DLD1 (cell line): Measurements from ENCODE around the gene GPR82.
"Not testable (repeated sequence)": the region's sequence is repeated elsewhere in the genome, so short reads cannot be mapped to it uniquely, and the experiment has no call there.

Source experiments
- in situ Hi-C: cut with HindIII; loops from 2 replicates; pipeline ENCODE4 v1.10.0; 2017; ENCODE audit warnings: low sequenced_read_pairs

The GPR82 gene

DNA sequence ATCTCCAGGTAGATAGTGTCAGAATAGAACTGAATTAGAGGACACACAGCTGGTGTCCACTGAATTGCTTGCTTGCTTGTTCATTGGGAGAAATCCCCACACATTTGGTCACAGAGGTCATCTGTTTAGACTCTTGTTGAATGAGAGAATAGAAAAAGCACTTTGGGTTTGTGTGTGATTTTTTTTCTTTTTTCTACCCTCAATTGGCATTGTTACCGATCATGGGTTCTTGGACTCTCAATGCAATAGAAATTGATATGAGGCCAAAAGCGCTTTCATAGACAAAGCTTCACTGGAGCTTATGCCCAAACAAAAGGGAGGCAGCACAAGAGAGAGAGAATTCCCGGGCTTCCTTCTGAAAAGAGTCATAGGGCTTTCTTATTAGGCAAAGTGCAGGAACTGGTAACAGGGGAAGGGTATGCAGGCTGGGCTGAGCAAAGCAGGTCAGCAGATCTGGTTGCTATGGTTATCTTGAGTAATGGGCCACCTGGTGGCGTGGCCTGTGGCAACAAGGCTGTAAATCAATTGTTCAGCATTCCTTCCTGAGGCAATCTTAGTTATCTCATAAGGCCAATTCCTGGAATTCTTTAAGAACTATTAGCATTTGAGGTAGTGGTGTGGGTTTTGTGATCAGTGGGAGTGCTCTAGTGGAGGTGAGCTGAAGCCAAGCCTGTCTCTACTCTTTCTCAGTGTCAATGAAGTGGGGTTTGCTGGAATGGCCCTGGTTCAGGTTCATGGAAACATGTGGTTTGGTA is 5.3 kb upstream of the GPR82 start:
- in situ Hi-C loops, result no loop called here

DNA sequence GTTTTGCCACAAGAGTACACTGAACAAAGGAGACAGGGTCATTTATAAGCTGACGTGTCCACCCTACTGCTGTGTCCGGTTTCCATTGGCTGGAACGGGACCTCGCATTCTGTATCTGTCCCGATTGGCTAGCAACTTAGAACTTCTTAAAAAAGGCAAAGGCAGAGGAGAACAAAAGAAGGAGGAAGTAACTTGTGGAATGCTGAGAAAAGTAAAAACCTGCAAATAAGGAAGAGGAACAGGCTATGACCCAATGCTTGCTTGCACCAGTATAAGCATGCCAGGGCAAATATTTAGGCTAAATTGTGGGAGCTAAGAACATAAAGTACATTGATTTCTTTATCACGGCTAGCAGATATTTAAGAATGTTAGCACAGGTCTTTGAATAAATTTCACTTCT is 4.4 kb upstream of the GPR82 start:
- in situ Hi-C loops, result not testable (repeated sequence)

DNA sequence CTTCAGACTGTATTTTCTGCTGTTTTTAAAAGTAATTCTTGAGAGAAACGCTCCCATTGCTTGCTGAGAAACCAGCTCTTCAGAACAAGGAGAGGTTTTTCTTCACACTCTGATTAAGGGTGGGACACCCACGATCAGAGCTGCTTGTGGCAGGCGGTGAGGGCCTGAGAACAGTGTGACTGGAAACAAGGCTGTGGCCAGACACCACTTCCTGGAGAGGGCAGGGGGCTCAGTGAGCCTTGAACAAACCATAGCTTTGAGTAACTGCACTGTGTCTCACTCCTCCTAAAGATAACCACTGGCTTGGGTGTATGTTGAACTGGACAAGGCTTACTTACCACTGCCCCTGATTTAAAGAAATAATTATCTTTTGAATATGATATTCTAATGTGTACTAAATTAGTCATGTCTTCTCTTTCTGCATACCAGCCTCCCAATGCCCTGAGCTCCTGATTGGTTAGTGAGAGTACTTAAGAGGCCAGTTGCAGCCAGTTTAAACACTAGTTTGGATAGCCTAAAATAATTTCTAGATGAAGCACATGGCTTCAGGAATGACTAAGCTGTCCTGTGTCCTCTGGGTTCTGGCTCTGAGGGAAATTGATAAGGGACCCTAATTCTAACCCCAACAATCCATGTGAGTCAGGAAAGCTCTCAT is 3.7 kb upstream of the GPR82 start:
- in situ Hi-C loops, result no loop called here

DNA sequence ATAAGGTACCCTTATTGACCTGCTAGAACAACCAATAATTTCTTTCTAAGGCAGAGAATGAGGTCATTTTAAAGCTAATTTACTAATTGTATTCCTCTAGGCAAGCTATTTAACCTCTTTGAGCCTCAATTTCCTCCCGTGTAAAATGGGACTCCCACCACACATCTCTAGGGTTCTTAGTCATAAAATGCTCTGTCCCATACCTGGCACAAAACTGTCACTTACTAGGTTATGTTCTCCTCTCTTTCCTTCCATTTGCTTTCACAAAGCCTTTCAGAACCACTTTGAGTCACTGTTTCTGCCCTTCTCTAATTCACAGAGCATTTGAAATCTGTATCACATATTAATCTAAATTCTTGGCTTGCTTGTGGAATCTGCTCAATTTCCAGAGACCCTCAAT is 2.4 kb upstream of the GPR82 start:
- in situ Hi-C loops, result no loop called here

DNA sequence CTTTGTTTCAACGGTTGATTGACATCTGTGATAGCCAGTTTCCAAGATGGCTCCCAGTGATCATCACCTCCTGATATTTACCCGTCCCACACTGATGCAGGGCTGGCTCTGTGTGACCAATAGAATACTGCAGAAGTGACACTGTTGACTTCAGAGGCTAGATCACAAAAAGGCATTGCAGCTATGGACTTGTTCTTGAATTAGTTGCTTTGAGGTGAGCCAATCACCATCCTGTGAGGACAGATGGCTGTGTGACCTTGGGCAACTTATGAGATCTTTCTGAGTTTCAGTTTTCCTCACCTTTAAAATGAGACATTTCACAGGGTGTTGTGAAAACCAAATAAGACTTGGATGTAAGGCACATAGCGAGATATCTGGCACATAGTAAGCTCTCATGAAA is 1.8 kb upstream of the GPR82 start:
- in situ Hi-C loops, result no loop called here

DNA sequence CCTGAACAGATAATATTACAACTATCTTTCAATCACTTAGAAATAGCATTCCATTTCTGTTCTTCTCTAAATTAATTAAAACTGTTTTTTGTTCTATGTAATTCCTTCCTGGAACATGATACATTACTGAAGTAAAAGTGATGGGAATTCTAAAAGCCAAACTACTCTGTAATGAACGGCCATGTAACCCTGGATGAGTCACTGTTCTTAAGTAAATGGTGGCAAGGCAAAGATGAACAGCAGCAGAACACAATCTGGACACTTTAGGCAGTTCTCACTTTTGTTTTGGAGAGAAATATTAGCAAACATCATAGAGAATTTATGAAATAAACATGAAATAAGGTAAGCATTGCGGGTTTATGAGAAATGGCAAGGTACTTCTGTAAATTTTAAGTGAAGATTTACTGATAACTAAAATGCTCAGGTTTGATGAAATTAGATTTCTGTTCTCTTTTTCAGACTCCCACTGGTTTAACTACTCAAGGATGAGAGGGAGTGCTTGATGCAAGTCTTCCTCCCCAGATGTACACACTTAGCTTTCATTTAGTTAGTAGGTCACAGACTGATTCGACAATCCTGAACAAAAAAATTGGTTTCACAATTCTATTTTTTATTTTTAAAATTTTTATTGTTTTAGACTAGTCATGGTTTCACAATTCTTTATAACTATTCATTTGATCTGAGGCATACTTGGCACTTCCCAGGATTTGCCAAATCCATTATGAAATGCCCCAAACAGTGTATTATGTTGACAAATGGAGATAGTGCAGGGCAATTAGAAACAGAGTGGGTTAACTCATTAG is 964 bp upstream of the GPR82 start:
- in situ Hi-C loops, result no loop called here

DNA sequence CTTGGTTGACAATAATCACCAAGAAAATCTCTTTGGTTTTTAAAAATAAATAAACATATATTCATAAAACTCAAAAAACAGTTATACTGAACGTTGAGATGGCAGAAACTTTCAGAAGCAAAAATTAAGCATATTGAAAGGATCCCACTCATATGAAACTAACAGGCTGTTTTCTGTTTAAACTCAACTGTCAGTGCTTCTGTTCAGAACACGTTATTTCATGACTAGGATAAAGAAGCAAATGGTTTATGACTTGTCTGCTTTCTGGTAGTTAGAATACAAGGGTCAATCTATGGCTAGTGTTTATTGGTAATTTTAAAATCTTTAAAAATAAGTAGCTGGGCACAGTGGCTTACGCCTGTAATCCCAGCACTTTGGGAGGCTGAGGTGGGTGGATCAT is 4.1 kb downstream of the GPR82 start:
- in situ Hi-C loops, result no loop called here

DNA sequence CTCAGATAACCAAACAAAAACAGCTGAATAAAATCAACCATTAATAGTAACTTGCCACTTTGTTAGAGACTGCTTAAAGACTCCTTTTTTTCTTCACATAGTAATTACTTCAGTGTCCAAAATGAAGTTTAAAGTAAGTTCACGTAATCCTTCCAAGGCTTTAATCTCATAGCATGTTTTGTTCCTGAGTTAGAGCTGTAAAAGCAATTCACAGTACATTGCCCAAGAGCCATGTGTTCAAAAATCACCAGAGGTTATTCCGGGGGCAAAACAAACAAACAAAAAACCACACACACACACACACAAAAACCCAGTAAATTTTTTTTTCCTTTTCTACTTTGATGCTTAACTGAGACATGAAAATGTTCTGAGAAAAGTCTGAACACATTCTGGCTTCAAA is 6.1 kb downstream of the GPR82 start:
- in situ Hi-C loops, result no loop called here

DNA sequence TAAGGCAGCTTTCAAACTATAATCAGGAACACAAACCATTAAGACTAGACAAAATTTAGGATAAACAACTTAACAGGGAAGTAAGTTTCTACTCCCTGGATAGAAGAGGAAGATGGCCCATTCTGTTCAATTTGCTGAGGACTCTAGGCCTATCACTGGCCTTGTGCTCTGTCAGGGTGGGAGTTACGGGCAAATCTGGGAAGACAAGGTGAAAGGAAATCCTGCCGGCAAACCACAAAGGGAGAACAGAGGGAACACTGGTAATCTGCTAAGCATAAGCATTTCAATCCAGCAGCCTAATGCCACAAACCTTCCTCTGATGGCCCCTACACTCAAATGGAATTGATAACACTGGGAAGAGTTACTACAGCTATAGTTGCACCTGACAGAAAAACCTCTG is 8.3 kb downstream of the GPR82 start:
- in situ Hi-C loops, result no loop called here

DNA sequence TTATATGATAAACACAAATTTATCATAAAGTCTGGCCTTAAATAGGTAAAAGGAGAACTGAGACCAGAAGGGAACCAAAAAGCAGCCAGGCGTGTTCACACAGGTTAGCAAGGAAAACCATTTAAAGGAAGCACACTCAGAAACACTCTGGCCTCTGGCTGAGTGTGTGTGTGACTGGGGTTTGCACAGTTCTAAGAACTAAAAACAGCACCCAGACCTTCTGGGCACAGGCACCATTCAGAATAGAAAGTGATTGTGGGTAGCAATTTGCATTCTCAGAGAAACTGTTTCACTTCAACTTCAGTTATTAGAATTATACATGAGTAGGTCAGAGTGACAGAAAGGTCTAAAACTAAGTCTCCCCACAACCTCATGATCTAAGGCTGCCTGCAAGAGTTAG is 10.0 kb downstream of the GPR82 start:
- in situ Hi-C loops, result no loop called here

DNA sequence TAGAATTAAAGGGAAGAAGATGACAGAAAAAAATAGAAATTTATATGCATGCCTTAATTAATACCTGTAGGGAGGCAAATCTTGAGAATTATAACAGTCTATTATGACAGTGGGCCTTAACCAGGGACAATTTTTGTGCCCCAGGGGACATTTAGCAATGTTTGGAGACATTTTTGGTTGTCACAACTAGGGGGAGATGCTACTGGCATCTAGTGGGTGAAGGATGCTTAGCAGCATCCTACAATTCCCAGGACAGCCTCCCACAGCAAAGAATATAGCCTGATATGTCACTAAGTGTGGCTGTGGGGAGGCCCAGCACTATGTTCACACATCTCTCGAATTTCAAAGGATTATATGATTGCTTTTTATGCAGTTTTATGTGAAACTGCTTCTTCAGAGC is 10.5 kb downstream of the GPR82 start:
- in situ Hi-C loops, result no loop called here

DNA sequence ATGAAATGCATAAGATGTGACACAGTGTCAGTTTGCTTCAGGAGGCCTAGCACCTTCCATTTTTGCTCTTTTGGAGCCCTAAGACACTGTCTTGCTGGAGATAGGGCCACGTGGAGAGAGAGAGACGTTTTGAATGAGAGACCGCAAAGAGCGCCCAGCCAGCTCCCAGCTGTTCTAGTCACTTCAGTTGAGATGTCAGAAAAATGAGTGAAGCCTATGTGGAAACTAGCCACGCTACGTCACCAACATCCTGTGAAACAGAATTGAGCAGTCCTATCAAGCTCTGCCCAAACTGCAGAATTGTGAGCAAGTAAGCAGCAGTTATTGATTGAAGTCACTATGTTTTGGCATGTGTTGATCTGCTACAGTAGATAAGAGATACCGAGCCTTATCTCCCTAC is 13.1 kb downstream of the GPR82 start:
- in situ Hi-C loops, result no loop called here

DNA sequence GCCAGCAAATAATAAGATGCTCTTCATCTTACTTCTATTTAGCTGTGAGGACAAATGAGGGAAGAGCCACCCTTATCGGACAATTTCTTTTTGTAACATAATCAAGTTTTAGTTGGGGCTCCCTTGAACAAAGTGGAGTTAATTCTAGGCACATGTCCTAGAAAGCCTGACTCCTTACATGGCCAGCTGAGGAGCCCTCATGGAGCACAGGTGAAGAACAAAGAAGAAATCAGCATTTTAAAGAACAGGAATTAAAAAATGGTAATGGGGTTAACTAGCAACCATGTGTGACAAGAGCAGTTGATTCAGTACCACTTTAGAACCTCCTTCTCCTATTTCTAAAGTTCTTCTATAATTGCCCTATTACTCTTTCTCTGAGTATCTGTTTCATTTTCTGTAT is 15.9 kb downstream of the GPR82 start:
- in situ Hi-C loops, result no loop called here

DNA sequence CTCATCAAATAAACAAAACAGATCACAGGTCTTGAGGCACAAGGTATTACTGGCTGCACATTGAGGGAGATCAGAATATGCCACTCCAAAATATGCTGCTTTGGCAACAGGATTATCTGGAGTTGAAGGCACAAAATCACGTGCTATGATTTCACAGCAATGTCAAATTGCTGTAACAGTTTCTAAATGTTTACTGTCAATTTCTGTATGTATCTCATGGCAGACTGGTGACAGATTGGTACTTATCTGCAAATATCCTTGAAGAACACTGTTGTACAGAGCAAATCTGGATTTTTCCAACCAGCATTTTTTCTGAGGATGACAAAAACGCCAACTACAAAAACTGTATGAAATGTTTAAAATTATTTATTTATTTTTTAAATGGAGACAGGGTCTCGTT is 26.7 kb downstream of the GPR82 start:
- in situ Hi-C loops, result no loop called here

DNA sequence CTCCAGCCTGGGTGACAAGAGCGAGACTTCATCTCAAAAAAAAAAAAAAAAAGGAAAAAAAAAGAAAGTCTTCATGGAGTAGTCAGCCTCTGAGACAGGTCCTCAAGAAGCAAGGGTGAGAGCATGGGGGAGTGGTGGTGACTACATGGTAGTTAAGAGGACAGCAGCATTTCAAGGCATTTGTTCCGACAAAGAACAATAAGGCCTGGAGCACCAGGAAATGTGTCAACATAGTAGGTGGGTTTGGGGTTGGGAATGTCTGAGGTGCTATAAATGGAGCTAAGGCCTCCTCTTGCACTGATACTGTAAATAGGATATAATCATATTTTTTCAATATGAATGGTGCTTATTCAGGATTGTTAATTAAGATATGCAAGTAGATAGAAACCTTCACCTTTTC is 34.4 kb downstream of the GPR82 start:
- in situ Hi-C loops, result no loop called here

DNA sequence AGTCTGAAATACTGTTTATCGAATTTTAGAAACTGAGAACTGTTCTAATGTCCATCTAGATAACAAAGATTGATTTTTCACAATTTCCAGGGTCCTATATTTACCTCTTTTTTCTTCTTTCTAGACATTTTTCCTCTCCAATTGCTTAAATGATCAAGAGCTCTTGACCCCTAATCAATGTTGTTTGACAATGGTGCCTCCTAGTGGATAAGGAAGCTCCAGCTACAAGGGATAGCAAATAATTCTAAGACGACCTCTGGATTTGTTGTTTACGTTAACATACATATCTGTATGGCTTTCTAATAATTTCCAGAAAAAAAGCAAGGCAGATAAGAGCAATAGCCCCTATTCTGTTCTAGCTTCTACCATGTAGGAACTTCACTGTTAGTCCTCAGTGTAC is 35.8 kb downstream of the GPR82 start:
- in situ Hi-C loops, result no loop called here

DNA sequence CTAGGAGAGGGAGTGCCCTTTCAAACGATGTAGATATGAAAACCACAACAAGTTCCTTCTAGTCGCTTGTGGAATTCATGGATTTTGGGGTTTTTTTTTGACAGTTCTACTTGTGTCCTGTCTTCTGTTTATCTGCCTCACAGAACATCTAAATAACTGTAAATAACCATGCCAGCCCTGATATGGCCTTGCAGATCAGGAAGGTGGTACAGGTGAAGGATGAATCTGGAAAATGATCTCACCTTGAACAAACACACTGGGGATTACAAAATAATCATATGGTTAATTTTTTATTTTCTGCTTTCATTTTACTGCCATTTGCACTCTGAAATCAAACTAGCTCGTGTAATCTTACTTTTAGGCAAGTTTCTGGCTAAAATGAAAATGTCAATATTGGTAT is 37.2 kb downstream of the GPR82 start:
- in situ Hi-C loops, result no loop called here

DNA sequence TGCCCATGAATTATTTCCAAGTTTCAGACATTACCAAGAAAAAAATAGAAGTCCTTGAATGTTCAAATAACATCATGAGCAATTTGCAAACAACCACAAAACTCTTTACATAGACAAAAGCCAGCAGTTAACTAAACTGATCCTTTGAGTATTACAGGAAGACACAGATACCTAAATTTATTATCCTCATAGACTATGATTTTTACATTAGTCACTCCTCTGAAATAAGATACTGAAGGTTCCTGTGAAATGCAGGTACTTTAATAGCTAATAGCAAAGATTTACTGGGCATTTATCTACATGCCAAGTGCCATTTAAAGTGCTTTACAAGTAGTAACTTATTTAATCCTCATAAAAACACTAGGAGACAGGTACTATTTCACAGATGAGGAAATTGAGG is 37.7 kb downstream of the GPR82 start:
- in situ Hi-C loops, result no loop called here

DNA sequence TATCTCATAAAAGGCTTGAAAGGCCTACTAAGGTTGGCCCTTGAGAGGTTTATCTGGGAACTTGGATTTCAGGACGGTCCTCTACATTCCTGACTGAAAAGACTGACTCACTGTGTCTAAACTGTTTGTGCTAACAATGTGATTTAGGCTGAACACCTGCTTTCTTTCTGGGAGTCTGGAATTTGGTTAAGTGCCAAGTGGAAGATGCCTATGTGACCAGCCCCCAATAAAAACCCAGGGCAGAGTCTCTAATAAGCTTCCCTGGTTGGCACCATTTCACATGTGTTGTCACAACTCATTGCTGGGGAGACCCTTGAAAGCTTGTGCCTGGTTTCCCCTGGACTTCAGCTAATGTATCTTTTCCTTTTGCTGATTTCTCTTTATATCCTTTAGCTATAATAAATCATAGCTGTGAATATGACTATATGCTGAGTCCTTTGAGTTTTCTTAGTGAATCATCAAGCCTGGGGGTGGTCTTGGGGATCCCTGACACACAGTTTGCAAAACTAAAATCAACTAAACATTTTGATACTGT is 55.1 kb downstream of the GPR82 start:
- in situ Hi-C loops, result no loop called here
